Muscle of back (tissue), 11 donors: Measurements from ENCODE around the gene UBE2L3. TPM values are rescaled to one million over a fixed set of nuclear protein-coding genes. Genes with fewer than 3 reads are reported as not detected.
"Not testable (repeated sequence)": the region's sequence is repeated elsewhere in the genome, so short reads cannot be mapped to it uniquely, and the experiment has no call there.

Experiments used
- DNase-seq, 3 donors: peaks; one replicate each; pipeline versions ENCODE4 v3.0.0 to v3.0.0-alpha.2; 2013
- polyA plus RNA-seq, 10 donors: library from polyadenylated mRNA; unstranded; fragments of 120-200 nt; gene quantifications; one replicate each; pipeline ENCODE4 v1.2.1, GENCODE V29; 2013; ENCODE audit not compliant: insufficient read length in 10 of 10

The UBE2L3 gene
- polyA plus RNA-seq, 10 donors, result 37.1 to 45.5 (median 39.5) TPM

GRCh38 chr22:21569459-21570170 lies 2.1 kb downstream of the UBE2L3 start:
- DNase-seq, result no peak

- no peak for DNase-seq
Observed at GRCh38 chr22:21570398-21570797, 2.9 kb downstream of the UBE2L3 start.

GRCh38 chr22:21571679-21572078 lies 4.2 kb downstream of the UBE2L3 start:
- DNase-seq, result no peak

GRCh38 chr22:21573293-21573734 lies 5.8 kb downstream of the UBE2L3 start:
- no peak for DNase-seq

GRCh38 chr22:21573750-21574494 lies 6.4 kb downstream of the UBE2L3 start:
- DNase-seq, result no peak

GRCh38 chr22:21579474-21579851 lies 11.9 kb downstream of the UBE2L3 start:
- no peak for DNase-seq

- not testable (repeated sequence) for DNase-seq
Observed at GRCh38 chr22:21580623-21581007, 13.1 kb downstream of the UBE2L3 start.

GRCh38 chr22:21581009-21581713 lies 13.6 kb downstream of the UBE2L3 start:
- DNase-seq, result not testable (repeated sequence)

- DNase-seq, result no peak
Observed at GRCh38 chr22:21582801-21583740, 15.6 kb downstream of the UBE2L3 start.

GRCh38 chr22:21585389-21585788 lies 17.9 kb downstream of the UBE2L3 start:
- DNase-seq, result no peak

- DNase-seq, result peak in 1 of 3 donors; percentile 15
Observed at GRCh38 chr22:21587803-21588611, 20.5 kb downstream of the UBE2L3 start.

- DNase-seq, result no peak
Observed at GRCh38 chr22:21589396-21589795, 21.9 kb downstream of the UBE2L3 start.

- no peak for DNase-seq
Observed at GRCh38 chr22:21590809-21591641, 23.5 kb downstream of the UBE2L3 start.

GRCh38 chr22:21591695-21592094 lies 24.2 kb downstream of the UBE2L3 start:
- no peak for DNase-seq

GRCh38 chr22:21592422-21592821 lies 24.9 kb downstream of the UBE2L3 start:
- DNase-seq, result no peak

- DNase-seq, result no peak
Observed at GRCh38 chr22:21593406-21594232, 26.1 kb downstream of the UBE2L3 start.

GRCh38 chr22:21594865-21595452 lies 27.4 kb downstream of the UBE2L3 start:
- no peak for DNase-seq
